ENCODE measurements around the gene MATK.

Gene MATK

GRCh38 chr19:3765121-3765520 lies 21.1 kb downstream of the MATK start:
- TF ChIP-seq TCF12 (IDR thresholded peaks at IDR 0.05; ENCODE audit: low read depth) (no peak), TAF1 (IDR thresholded peaks at IDR 0.05; ENCODE audit: low read depth) (no peak), CREB1 (IDR thresholded peaks at IDR 0.05; ENCODE audit: low read depth) (no peak), YY1 (IDR thresholded peaks at IDR 0.05; ENCODE audit: low read depth) (no peak), NFIC (IDR thresholded peaks at IDR 0.05) (no peak), MAX (IDR thresholded peaks at IDR 0.05) (no peak), EGR1 (IDR thresholded peaks at IDR 0.05) (no peak), USF1 (IDR thresholded peaks at IDR 0.05) (no peak)

GRCh38 chr19:3762501-3763459 lies 23.4 kb downstream of the MATK start, which contains the start of gene MRPL54:
Gene MRPL54 (plus strand): TSS chr19:3762682. CDS start chr19:3762701, 19 bp downstream.
- TF ChIP-seq CEBPB (IDR thresholded peaks at IDR 0.05) (peak; percentile 53), FOXM1 (IDR thresholded peaks at IDR 0.05; ENCODE audit: borderline replicate concordance, low read depth) (no peak), USF1 (IDR thresholded peaks at IDR 0.05) (peak; percentile 46; the same call in 1 of the 2 replicates), ZBTB7A (IDR thresholded peaks at IDR 0.05; ENCODE audit: low read depth) (no peak), MAX (IDR thresholded peaks at IDR 0.05) (peak; percentile 67), TCF12 (IDR thresholded peaks at IDR 0.05; ENCODE audit: low read depth) (0 out of 2 replicates have a peak, but pooled peaks have one; percentile 15), TAF1 (IDR thresholded peaks at IDR 0.05; ENCODE audit: low read depth) (peak; percentile 85), EGR1 (IDR thresholded peaks at IDR 0.05) (0 out of 2 replicates have a peak, but pooled peaks have one; percentile 12), NFIC (IDR thresholded peaks at IDR 0.05) (peak; percentile 33; the same call in 1 of the 2 replicates), EP300 (IDR thresholded peaks at IDR 0.05; ENCODE audit: borderline replicate concordance) (no peak), CREB1 (IDR thresholded peaks at IDR 0.05; ENCODE audit: low read depth) (peak; percentile 90), REST (IDR thresholded peaks at IDR 0.05; ENCODE audit: low read depth) (no peak), RAD21 (IDR thresholded peaks at IDR 0.05; ENCODE audit: low read depth) (no peak), TEAD4 (IDR thresholded peaks at IDR 0.05) (no peak), YY1 (IDR thresholded peaks at IDR 0.05; ENCODE audit: low read depth) (peak; percentile 90)

- no peak for TF ChIP-seq FOXM1 (IDR thresholded peaks at IDR 0.05; ENCODE audit: borderline replicate concordance, low read depth)
- TF ChIP-seq ZBTB7A (IDR thresholded peaks at IDR 0.05; ENCODE audit: low read depth) = no peak
- TF ChIP-seq CREB1 (IDR thresholded peaks at IDR 0.05; ENCODE audit: low read depth) = no peak
- TF ChIP-seq MAX (IDR thresholded peaks at IDR 0.05) = no peak
- TF ChIP-seq YY1 (IDR thresholded peaks at IDR 0.05; ENCODE audit: low read depth) = no peak
- no peak for TF ChIP-seq NFIC (IDR thresholded peaks at IDR 0.05)
- no peak for TF ChIP-seq TAF1 (IDR thresholded peaks at IDR 0.05; ENCODE audit: low read depth)
- TF ChIP-seq CEBPB (IDR thresholded peaks at IDR 0.05) = no peak
- no peak for TF ChIP-seq USF1 (IDR thresholded peaks at IDR 0.05)
- no peak for TF ChIP-seq REST (IDR thresholded peaks at IDR 0.05; ENCODE audit: low read depth)
- no peak for TF ChIP-seq EP300 (IDR thresholded peaks at IDR 0.05; ENCODE audit: borderline replicate concordance)
Observed at GRCh38 chr19:3762130-3762473, 24.1 kb downstream of the MATK start.

GRCh38 chr19:3761382-3762129 lies 24.6 kb downstream of the MATK start, which contains the start of gene APBA3:
Gene APBA3 (minus strand): TSS chr19:3761692. CDS start chr19:3760264, 1,428 bp downstream.
- TF ChIP-seq CEBPB (IDR thresholded peaks at IDR 0.05) (no peak), MAX (IDR thresholded peaks at IDR 0.05) (peak; percentile 66; the same call in 1 of the 2 replicates), RAD21 (IDR thresholded peaks at IDR 0.05; ENCODE audit: low read depth) (peak; percentile 38; the same call in 1 of the 2 replicates), USF1 (IDR thresholded peaks at IDR 0.05) (no peak), EP300 (IDR thresholded peaks at IDR 0.05; ENCODE audit: borderline replicate concordance) (no peak), EGR1 (IDR thresholded peaks at IDR 0.05) (peak; percentile 57; the same call in 1 of the 2 replicates), TAF1 (IDR thresholded peaks at IDR 0.05; ENCODE audit: low read depth) (peak; percentile 73), FOXM1 (IDR thresholded peaks at IDR 0.05; ENCODE audit: borderline replicate concordance, low read depth) (no peak), REST (IDR thresholded peaks at IDR 0.05; ENCODE audit: low read depth) (no peak), TEAD4 (IDR thresholded peaks at IDR 0.05) (no peak), NFIC (IDR thresholded peaks at IDR 0.05) (no peak), CREB1 (IDR thresholded peaks at IDR 0.05; ENCODE audit: low read depth) (no peak), ZBTB7A (IDR thresholded peaks at IDR 0.05; ENCODE audit: low read depth) (peak; percentile 73; the same call in 1 of the 2 replicates), TCF12 (IDR thresholded peaks at IDR 0.05; ENCODE audit: low read depth) (peak; percentile 43; the same call in 1 of the 2 replicates), YY1 (IDR thresholded peaks at IDR 0.05; ENCODE audit: low read depth) (peak; percentile 55; the same call in 1 of the 2 replicates)
